ENCODE data around the gene FGF14.

FGF14 gene

GRCh38 chr13:101749584-101749983 is 652.3 kb downstream of the FGF14 start:
- H3K36me3 ChIP-seq (ENCODE audit: low read length) = no peaks in the 10 kb centered on the region
- H3K9me2 ChIP-seq (replicated peaks; ENCODE audit: insufficient read depth, low read length) = no peaks in the 10 kb centered on the region
- no peak overlapping the region for H2AFZ ChIP-seq (ENCODE audit: low read depth, low read length, severe bottlenecking)
- no peaks in the 10 kb centered on the region for H3K27me3 ChIP-seq (ENCODE audit: low read length)
- no peaks in the 10 kb centered on the region for H4K20me1 ChIP-seq (ENCODE audit: low read depth, low read length)
- no peak for TF ChIP-seq EZH2phosphoT487 (conservative IDR thresholded peaks at IDR 0.05; ENCODE audit: low read length)
- TF ChIP-seq, protein P1, sequence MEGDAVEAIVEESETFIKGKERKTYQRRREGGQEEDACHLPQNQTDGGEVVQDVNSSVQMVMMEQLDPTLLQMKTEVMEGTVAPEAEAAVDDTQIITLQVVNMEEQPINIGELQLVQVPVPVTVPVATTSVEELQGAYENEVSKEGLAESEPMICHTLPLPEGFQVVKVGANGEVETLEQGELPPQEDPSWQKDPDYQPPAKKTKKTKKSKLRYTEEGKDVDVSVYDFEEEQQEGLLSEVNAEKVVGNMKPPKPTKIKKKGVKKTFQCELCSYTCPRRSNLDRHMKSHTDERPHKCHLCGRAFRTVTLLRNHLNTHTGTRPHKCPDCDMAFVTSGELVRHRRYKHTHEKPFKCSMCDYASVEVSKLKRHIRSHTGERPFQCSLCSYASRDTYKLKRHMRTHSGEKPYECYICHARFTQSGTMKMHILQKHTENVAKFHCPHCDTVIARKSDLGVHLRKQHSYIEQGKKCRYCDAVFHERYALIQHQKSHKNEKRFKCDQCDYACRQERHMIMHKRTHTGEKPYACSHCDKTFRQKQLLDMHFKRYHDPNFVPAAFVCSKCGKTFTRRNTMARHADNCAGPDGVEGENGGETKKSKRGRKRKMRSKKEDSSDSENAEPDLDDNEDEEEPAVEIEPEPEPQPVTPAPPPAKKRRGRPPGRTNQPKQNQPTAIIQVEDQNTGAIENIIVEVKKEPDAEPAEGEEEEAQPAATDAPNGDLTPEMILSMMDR (IDR thresholded peaks at IDR 0.05; ENCODE audit: insufficient read depth, low read length, poor library complexity, severe bottlenecking) = no peak
- no peak overlapping the region for H3K4me2 ChIP-seq (ENCODE audit: low read depth, low read length, poor library complexity, severe bottlenecking)
- H3F3A ChIP-seq (ENCODE audit: insufficient read depth) = no peaks in the 10 kb centered on the region
- H3K4me3 ChIP-seq (ENCODE audit: insufficient read depth, low read length, poor library complexity, severe bottlenecking) = no peak overlapping the region
- H3K9ac ChIP-seq (ENCODE audit: low read length) = no peak overlapping the region
- H3K9me3 ChIP-seq (ENCODE audit: insufficient read depth, low read length) = no peaks in the 10 kb centered on the region
- H3K27ac ChIP-seq (ENCODE audit: low read depth, low read length) = no peak overlapping the region
- no peaks in the 10 kb centered on the region for H3K79me2 ChIP-seq (ENCODE audit: insufficient read depth, low read length)

GRCh38 chr13:101747039-101747438 is 654.8 kb downstream of the FGF14 start:
- H3K36me3 ChIP-seq (ENCODE audit: low read length) = no peaks in the 10 kb centered on the region
- no peaks in the 10 kb centered on the region for H3K79me2 ChIP-seq (ENCODE audit: insufficient read depth, low read length)
- H3K9me3 ChIP-seq (ENCODE audit: insufficient read depth, low read length) = no peaks in the 10 kb centered on the region
- no peak overlapping the region for H3K4me2 ChIP-seq (ENCODE audit: low read depth, low read length, poor library complexity, severe bottlenecking)
- H3K27me3 ChIP-seq (ENCODE audit: low read length) = no peaks in the 10 kb centered on the region
- H3F3A ChIP-seq (ENCODE audit: insufficient read depth) = no peaks in the 10 kb centered on the region
- no peak overlapping the region for H2AFZ ChIP-seq (ENCODE audit: low read depth, low read length, severe bottlenecking)
- no peak overlapping the region for H3K27ac ChIP-seq (ENCODE audit: low read depth, low read length)
- H3K4me3 ChIP-seq (ENCODE audit: insufficient read depth, low read length, poor library complexity, severe bottlenecking) = no peak overlapping the region
- H4K20me1 ChIP-seq (ENCODE audit: low read depth, low read length) = no peaks in the 10 kb centered on the region
- H3K9me2 ChIP-seq (replicated peaks; ENCODE audit: insufficient read depth, low read length) = no peaks in the 10 kb centered on the region
- no peak for TF ChIP-seq EZH2phosphoT487 (conservative IDR thresholded peaks at IDR 0.05; ENCODE audit: low read length)
- TF ChIP-seq, protein P1 (IDR thresholded peaks at IDR 0.05; ENCODE audit: insufficient read depth, low read length, poor library complexity, severe bottlenecking) = no peak
- no peak overlapping the region for H3K9ac ChIP-seq (ENCODE audit: low read length)

DNA sequence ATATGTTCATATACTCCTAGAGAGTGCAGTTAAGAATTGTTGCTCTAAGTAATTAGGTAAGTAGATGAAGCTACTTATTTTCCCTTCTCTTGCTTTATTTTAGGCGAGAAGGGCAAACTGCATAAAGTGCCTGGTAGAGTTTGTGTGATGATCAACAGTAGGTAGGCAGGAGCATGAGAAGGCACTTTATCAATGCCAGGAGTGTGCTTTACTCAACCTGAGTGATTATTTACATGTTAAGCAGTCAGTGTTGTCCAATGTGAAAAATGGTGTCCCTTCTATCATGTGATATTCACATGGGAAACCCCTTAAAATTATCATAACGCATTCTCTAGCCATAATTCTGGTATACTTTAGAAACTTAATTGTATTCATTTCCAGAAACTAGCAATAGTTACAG is 655.3 kb downstream of the FGF14 start:
- no peaks in the 10 kb centered on the region for H3K9me2 ChIP-seq (replicated peaks; ENCODE audit: insufficient read depth, low read length)
- H3K4me3 ChIP-seq (ENCODE audit: insufficient read depth, low read length, poor library complexity, severe bottlenecking) = no peak overlapping the region
- no peak overlapping the region for H2AFZ ChIP-seq (ENCODE audit: low read depth, low read length, severe bottlenecking)
- H3K4me2 ChIP-seq (ENCODE audit: low read depth, low read length, poor library complexity, severe bottlenecking) = no peak overlapping the region
- H4K20me1 ChIP-seq (ENCODE audit: low read depth, low read length) = no peaks in the 10 kb centered on the region
- H3K36me3 ChIP-seq (ENCODE audit: low read length) = no peaks in the 10 kb centered on the region
- H3F3A ChIP-seq (ENCODE audit: insufficient read depth) = no peaks in the 10 kb centered on the region
- no peaks in the 10 kb centered on the region for H3K79me2 ChIP-seq (ENCODE audit: insufficient read depth, low read length)
- H3K9ac ChIP-seq (ENCODE audit: low read length) = no peak overlapping the region
- no peaks in the 10 kb centered on the region for H3K9me3 ChIP-seq (ENCODE audit: insufficient read depth, low read length)
- TF ChIP-seq, protein P1 (IDR thresholded peaks at IDR 0.05; ENCODE audit: insufficient read depth, low read length, poor library complexity, severe bottlenecking) = no peak
- no peak for TF ChIP-seq EZH2phosphoT487 (conservative IDR thresholded peaks at IDR 0.05; ENCODE audit: low read length)
- H3K27ac ChIP-seq (ENCODE audit: low read depth, low read length) = no peak overlapping the region
- H3K27me3 ChIP-seq (ENCODE audit: low read length) = no peaks in the 10 kb centered on the region
